Keratinocyte (primary cell): ENCODE measurements around the gene BEST2. TPM values are rescaled to one million over a fixed set of nuclear protein-coding genes. Genes with fewer than 3 reads are reported as not detected.

Source experiments
- DNase-seq: peaks from one replicate; pipeline ENCODE4 v3.0.0-alpha.2; 2011; ENCODE audit warnings: low read depth, missing footprints, low spot score
- FAIRE-seq: peaks from 2 replicates; lab custom pipeline; 2011; peaks lifted over from hg19 to GRCh38; lab: Jason Lieb, UNC
- H2AFZ ChIP-seq: 2 replicates; pipeline ENCODE4 v1.6.0; 2012; ENCODE audit warnings: low read length, control low read depth, inconsistent platforms; ENCODE audit not compliant: control insufficient read depth
- H3K27ac ChIP-seq: 2 replicates; pipeline ENCODE4 v1.5.1; 2011; ENCODE audit warnings: low read length; ENCODE audit not compliant: control insufficient read depth, insufficient read depth
- H3K27me3 ChIP-seq: 3 replicates; pipeline ENCODE4 v1.6.0; 2011; ENCODE audit warnings: low read length; ENCODE audit not compliant: control insufficient read depth, insufficient read depth; ENCODE audit errors: extremely low read depth
- H3K36me3 ChIP-seq, 2 experiments: 2 replicates in 1 of 2; 3 replicates in 1 of 2; pipeline ENCODE4 v1.5.1; 2011; ENCODE audit warnings: low read length in 2 of 2, mild to moderate bottlenecking in 1 of 2; ENCODE audit not compliant: control insufficient read depth in 2 of 2, insufficient read depth in 2 of 2; ENCODE audit errors: extremely low read depth in 1 of 2
- H3K4me1 ChIP-seq: 3 replicates; pipeline ENCODE4 v1.5.1; 2011; ENCODE audit warnings: low read length; ENCODE audit not compliant: control insufficient read depth, insufficient read depth; ENCODE audit errors: extremely low read depth
- H3K4me2 ChIP-seq: 3 replicates; pipeline ENCODE4 v1.6.0; 2011; ENCODE audit warnings: low read depth, low read length; ENCODE audit not compliant: control insufficient read depth, insufficient read depth; ENCODE audit errors: extremely low read depth
- H3K4me3 ChIP-seq, 3 experiments: fragments of 200-600 bp in 1 of 3; sonication (generic) in 1 of 3; 2 replicates in 2 of 3; 3 replicates in 1 of 3; pipeline ENCODE4 v1.5.1; 2011 to 2016; ENCODE audit warnings: low read length in 3 of 3, mild to moderate bottlenecking in 3 of 3, control low read depth in 2 of 3, inconsistent platforms in 1 of 3, low read depth in 1 of 3, mixed read lengths in 1 of 3, mixed run types in 1 of 3, moderate library complexity in 1 of 3; ENCODE audit not compliant: control insufficient read depth in 2 of 3, insufficient read depth in 2 of 3; ENCODE audit errors: extremely low read depth in 1 of 3
- H3K79me2 ChIP-seq: 2 replicates; pipeline ENCODE4 v1.6.0; 2012; ENCODE audit warnings: low read length; ENCODE audit not compliant: control insufficient read depth, insufficient read depth
- H3K9ac ChIP-seq: 3 replicates; pipeline ENCODE4 v1.6.0; 2011; ENCODE audit warnings: low read length; ENCODE audit not compliant: control insufficient read depth, insufficient read depth; ENCODE audit errors: extremely low read depth
- H3K9me1 ChIP-seq: 3 replicates; pipeline ENCODE4 v1.6.0; 2011; ENCODE audit warnings: low read length; ENCODE audit not compliant: control insufficient read depth, insufficient read depth; ENCODE audit errors: extremely low read depth
- H3K9me3 ChIP-seq: 2 replicates; pipeline ENCODE4 v1.5.1; 2012; ENCODE audit warnings: low read depth, low read length; ENCODE audit not compliant: control insufficient read depth
- H4K20me1 ChIP-seq: 3 replicates; pipeline ENCODE4 v1.6.0; 2011; ENCODE audit warnings: low read length; ENCODE audit not compliant: control insufficient read depth, insufficient read depth; ENCODE audit errors: extremely low read depth
- CTCF ChIP-seq, 3 experiments: IDR thresholded peaks in 1 of 3; conservative IDR thresholded peaks in 1 of 3; optimal IDR thresholded peaks in 1 of 3; 2 replicates in 2 of 3; 3 replicates in 1 of 3; pipeline versions ENCODE3 to v1.5.1; 2011; ENCODE audit warnings: low read length in 3 of 3, mild to moderate bottlenecking in 3 of 3, moderate library complexity in 2 of 3, control low read depth in 1 of 3, inconsistent platforms in 1 of 3; ENCODE audit not compliant: insufficient read depth in 2 of 3; ENCODE audit errors: extremely low read depth in 1 of 3
- EZH2 ChIP-seq: IDR thresholded peaks from one replicate; pipeline ENCODE4 v1.6.1; 2012; ENCODE audit warnings: inconsistent platforms, mild to moderate bottlenecking, low read length, moderate library complexity
- dilution Hi-C: fragments of 300-500 bp; cut with MboI; formaldehyde crosslinking; loops from one replicate; pipeline ENCODE4 v1.7.0; 2020; ENCODE audit warnings: low sequenced_read_pairs; ENCODE audit not compliant: extremely low pct_ligation_motif_present
- polyA plus RNA-seq, 5 experiments: library from polyadenylated mRNA; depleted of rRNA in 3 of 5; stranded (reverse) in 3 of 5; stranded (forward) in 1 of 5; unstranded in 1 of 5; fragments of >200 nt; gene quantifications; 1 replicate in 1 of 5; 2 replicates in 3 of 5; 3 replicates in 1 of 5; pipeline versions ENCODE4 v1.2.1 to v1.2.3, GENCODE V29; 2011 to 2012; ENCODE audit warnings: missing spikeins in 2 of 5, low read depth in 1 of 5, low replicate concordance in 1 of 5

BEST2 gene
- polyA plus RNA-seq, 1 donor (not counting 4 experiments of a cell fraction or from before 2014, with no cell fraction given), result not detected

- Histone ChIP-seq H3K4me3 (no peak overlapping the region), H4K20me1 (no peaks in the 10 kb centered on the region), H3K27me3 (no peaks in the 10 kb centered on the region), H3K27ac (peak overlapping the region; percentile 81), H3K9me3 (no peaks in the 10 kb centered on the region), H3K4me2 (peak overlapping the region; percentile 46), H3K9ac (peak overlapping the region; percentile 63), H3K36me3 (no peaks in the 10 kb centered on the region), H2AFZ (peak overlapping the region; percentile 11), H3K9me1 (no peaks in the 10 kb centered on the region), H3K79me2 (no peaks in the 10 kb centered on the region), H3K4me1 (peaks cover 70% of the 10 kb centered on the region)
- no peak for FAIRE-seq
- DNase-seq, result no peak
- dilution Hi-C loops, result no loop called here
- TF ChIP-seq EZH2, result no peak
- no peak for TF ChIP-seq CTCF (optimal IDR thresholded peaks at IDR 0.05 in 1 of 3, IDR thresholded peaks at IDR 0.05 in 1 of 3, conservative IDR thresholded peaks at IDR 0.05 in 1 of 3; ENCODE audit: extremely low read depth in 1 of 3, insufficient read depth in 2 of 3, low read length in 3 of 3)
Measured at GRCh38 chr19:12785431-12786031, 33.9 kb downstream of the BEST2 start.

GRCh38 chr19:12786141-12786870 is 34.7 kb downstream of the BEST2 start:
- Histone ChIP-seq H3K27me3 (no peaks in the 10 kb centered on the region), H3K36me3 (no peaks in the 10 kb centered on the region), H3K4me3 (peak overlapping the region in 1 of 3 experiments; percentile 33), H3K4me2 (peak overlapping the region; percentile 46), H3K9me3 (no peaks in the 10 kb centered on the region), H4K20me1 (no peaks in the 10 kb centered on the region), H3K9me1 (no peaks in the 10 kb centered on the region), H3K27ac (peak overlapping the region; percentile 81), H3K79me2 (no peaks in the 10 kb centered on the region), H2AFZ (peak overlapping the region; percentile 11), H3K4me1 (peaks cover 77% of the 10 kb centered on the region), H3K9ac (peak overlapping the region; percentile 63)
- FAIRE-seq (no peak), DNase-seq (no peak)
- TF ChIP-seq EZH2 (no peak), CTCF (optimal IDR thresholded peaks at IDR 0.05 in 1 of 3, IDR thresholded peaks at IDR 0.05 in 1 of 3, conservative IDR thresholded peaks at IDR 0.05 in 1 of 3; ENCODE audit: extremely low read depth in 1 of 3, insufficient read depth in 2 of 3, low read length in 3 of 3) (no peak)
- dilution Hi-C loops, result no loop called here
